Spleen (tissue), 7 donors: ENCODE data around the gene MUCL3.

Source experiments
- POLR2A ChIP-seq, 3 donors: fragments of 450-650 bp; IDR thresholded peaks; one replicate each; pipeline ENCODE4 v1.5.1; 2017; ENCODE audit warnings: antibody characterized with exemption in 3 of 3, mild to moderate bottlenecking in 1 of 3
- TF ChIP-seq, protein P1 (sequence below), 11 experiments: fragments of 200-600 bp in 7 of 11; fragments of 450-650 bp in 4 of 11; sonication (generic) in 4 of 11; IDR thresholded peaks in 8 of 11; conservative IDR thresholded peaks in 3 of 11; 1 replicate in 7 of 11; 2 replicates in 4 of 11; pipeline versions ENCODE4 v1.4.0 to v1.8.0; 2016 to 2021; ENCODE audit warnings: antibody characterized with exemption in 11 of 11, inconsistent platforms in 4 of 11, mild to moderate bottlenecking in 1 of 11
- donor health status: DM: no; HTN: no; CAD: no; lungs with moderate emphysema.
- donor health status: DM: no; HTN: no; CAD: no.
- donor health status: DM: no; HTN: no; CAD: no.

DNA sequence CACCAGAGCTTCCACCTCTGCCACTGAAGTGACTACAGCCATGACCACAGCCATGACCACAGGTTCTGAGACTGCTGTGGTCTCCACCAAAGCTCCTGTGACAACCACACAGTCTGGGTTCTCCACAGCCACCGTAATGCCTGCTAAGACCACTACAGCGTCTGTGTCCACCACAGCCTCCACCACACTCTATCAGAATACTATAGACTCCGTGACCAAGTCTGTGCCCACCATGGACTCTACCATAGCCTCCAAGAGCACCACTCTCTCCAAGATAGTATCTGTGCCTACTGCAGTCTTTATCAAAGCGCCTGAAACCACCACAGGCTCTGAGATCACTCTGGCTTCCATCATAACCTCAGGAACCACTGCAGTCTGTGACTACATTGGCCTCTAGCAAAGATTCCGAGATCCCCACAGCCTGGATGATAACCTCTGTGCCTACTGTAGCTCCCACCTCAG is 24.4 kb downstream of the MUCL3 start:
- TF ChIP-seq, protein P1, sequence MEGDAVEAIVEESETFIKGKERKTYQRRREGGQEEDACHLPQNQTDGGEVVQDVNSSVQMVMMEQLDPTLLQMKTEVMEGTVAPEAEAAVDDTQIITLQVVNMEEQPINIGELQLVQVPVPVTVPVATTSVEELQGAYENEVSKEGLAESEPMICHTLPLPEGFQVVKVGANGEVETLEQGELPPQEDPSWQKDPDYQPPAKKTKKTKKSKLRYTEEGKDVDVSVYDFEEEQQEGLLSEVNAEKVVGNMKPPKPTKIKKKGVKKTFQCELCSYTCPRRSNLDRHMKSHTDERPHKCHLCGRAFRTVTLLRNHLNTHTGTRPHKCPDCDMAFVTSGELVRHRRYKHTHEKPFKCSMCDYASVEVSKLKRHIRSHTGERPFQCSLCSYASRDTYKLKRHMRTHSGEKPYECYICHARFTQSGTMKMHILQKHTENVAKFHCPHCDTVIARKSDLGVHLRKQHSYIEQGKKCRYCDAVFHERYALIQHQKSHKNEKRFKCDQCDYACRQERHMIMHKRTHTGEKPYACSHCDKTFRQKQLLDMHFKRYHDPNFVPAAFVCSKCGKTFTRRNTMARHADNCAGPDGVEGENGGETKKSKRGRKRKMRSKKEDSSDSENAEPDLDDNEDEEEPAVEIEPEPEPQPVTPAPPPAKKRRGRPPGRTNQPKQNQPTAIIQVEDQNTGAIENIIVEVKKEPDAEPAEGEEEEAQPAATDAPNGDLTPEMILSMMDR (IDR thresholded peaks at IDR 0.05 in 8 of 11, conservative IDR thresholded peaks at IDR 0.05 in 3 of 11): no peak
- no peak for TF ChIP-seq POLR2A (IDR thresholded peaks at IDR 0.05)
